Lower lobe of right lung (tissue), 2 donors: Measurements from ENCODE around the gene DBP. TPM values are rescaled to one million over a fixed set of nuclear protein-coding genes. Genes with fewer than 3 reads are reported as not detected.

ENCODE experiments used
- ATAC-seq, 2 donors: fragments of 200-7000 bp; cut with Tn5 transposase; one replicate each; pipeline ENCODE4 v1.9.1; 2020 to 2022; ENCODE audit warnings: mild to moderate bottlenecking in 2 of 2, moderate library complexity in 2 of 2
- DNase-seq: peaks from one replicate; pipeline ENCODE4 v3.0.0-alpha.2; 2020
- H3K27ac ChIP-seq: fragments of 200-600 bp; one replicate; pipeline ENCODE4 v1.8.0; 2022
- H3K27me3 ChIP-seq: fragments of 200-600 bp; one replicate; pipeline ENCODE4 v1.8.0; 2022; ENCODE audit warnings: low read depth
- H3K36me3 ChIP-seq: fragments of 200-600 bp; one replicate; pipeline ENCODE4 v1.8.0; 2022; ENCODE audit warnings: mild to moderate bottlenecking
- H3K4me1 ChIP-seq: fragments of 200-600 bp; one replicate; pipeline ENCODE4 v1.8.0; 2022
- H3K4me3 ChIP-seq: fragments of 200-600 bp; one replicate; pipeline ENCODE4 v1.8.0; 2022; ENCODE audit warnings: mild to moderate bottlenecking
- H3K9me3 ChIP-seq: fragments of 200-600 bp; one replicate; pipeline ENCODE4 v1.8.0; 2022
- intact Hi-C: fragments of 100-400 bp; cut with DNase I; formaldehyde crosslinking; loops from one replicate; pipeline ENCODE4 v1.11.0; 2022
- total RNA-seq: library from RNA; stranded (reverse); fragmentation: NEBNext Ultra II Directional; extraction: Animal tissue kit (Norgen Biotek cat#: 25700); gene quantifications from one replicate; pipeline ENCODE4 v1.2.1, GENCODE V29; 2021
- TF ChIP-seq, protein P1 (sequence below): fragments of 200-600 bp; IDR thresholded peaks from one replicate; pipeline ENCODE4 v1.8.0; 2022; ENCODE audit warnings: antibody characterized with exemption, mild to moderate bottlenecking
- donor health status: DM: no; HTN: yes; CAD: no; lungs with severe emphysema.

DBP gene
- total RNA-seq, 1 donor from 2014 or later, result 17.7 TPM

- Histone ChIP-seq H3K36me3 (no peaks in the 10 kb centered on the region), H3K9me3 (no peaks in the 10 kb centered on the region), H3K4me3 (no peak overlapping the region), H3K4me1 (peaks cover 3% of the 10 kb centered on the region), H3K27ac (no peak overlapping the region), H3K27me3 (no peaks in the 10 kb centered on the region)
- TF ChIP-seq, protein P1, sequence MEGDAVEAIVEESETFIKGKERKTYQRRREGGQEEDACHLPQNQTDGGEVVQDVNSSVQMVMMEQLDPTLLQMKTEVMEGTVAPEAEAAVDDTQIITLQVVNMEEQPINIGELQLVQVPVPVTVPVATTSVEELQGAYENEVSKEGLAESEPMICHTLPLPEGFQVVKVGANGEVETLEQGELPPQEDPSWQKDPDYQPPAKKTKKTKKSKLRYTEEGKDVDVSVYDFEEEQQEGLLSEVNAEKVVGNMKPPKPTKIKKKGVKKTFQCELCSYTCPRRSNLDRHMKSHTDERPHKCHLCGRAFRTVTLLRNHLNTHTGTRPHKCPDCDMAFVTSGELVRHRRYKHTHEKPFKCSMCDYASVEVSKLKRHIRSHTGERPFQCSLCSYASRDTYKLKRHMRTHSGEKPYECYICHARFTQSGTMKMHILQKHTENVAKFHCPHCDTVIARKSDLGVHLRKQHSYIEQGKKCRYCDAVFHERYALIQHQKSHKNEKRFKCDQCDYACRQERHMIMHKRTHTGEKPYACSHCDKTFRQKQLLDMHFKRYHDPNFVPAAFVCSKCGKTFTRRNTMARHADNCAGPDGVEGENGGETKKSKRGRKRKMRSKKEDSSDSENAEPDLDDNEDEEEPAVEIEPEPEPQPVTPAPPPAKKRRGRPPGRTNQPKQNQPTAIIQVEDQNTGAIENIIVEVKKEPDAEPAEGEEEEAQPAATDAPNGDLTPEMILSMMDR, result no peak
- DNase-seq, result no peak
- intact Hi-C loops, result no loop called here
- ATAC-seq, result no peak
Observed at GRCh38 chr19:48669903-48670668, 32.9 kb upstream of the DBP start.

DNA sequence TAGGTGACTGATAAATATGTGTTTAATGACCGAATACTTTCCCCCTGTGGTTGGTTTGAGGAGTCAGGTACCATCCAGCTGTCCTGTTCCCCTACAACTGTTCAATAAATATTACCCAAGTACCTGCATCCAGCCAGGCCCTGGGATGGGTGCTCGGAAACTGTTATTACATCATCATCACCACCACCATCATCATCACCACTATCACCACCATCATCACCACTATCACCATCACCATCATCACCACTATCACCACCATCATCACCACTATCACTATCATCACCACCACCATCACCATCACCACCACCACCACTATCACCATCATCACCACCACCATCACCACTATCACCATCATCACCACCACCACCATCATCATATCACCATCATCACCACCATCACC is 31.6 kb upstream of the DBP start:
- TF ChIP-seq, protein P1, result no peak
- no peaks in the 10 kb centered on the region for H3K9me3 ChIP-seq
- intact Hi-C loops, result no loop called here
- H3K4me1 ChIP-seq, result no peaks in the 10 kb centered on the region
- H3K36me3 ChIP-seq, result no peaks in the 10 kb centered on the region
- H3K27ac ChIP-seq, result no peak overlapping the region
- no peak overlapping the region for H3K4me3 ChIP-seq
- H3K27me3 ChIP-seq, result no peaks in the 10 kb centered on the region
- no peak for DNase-seq
- ATAC-seq, result no peak

GRCh38 chr19:48668332-48668731 is 31.2 kb upstream of the DBP start:
- ATAC-seq, result no peak
- Histone ChIP-seq H3K36me3 (no peaks in the 10 kb centered on the region), H3K27ac (no peak overlapping the region), H3K9me3 (no peaks in the 10 kb centered on the region), H3K4me1 (no peaks in the 10 kb centered on the region), H3K27me3 (no peaks in the 10 kb centered on the region), H3K4me3 (no peak overlapping the region)
- DNase-seq, result no peak
- intact Hi-C loops, result no loop called here
- TF ChIP-seq, protein P1, result no peak

DNA sequence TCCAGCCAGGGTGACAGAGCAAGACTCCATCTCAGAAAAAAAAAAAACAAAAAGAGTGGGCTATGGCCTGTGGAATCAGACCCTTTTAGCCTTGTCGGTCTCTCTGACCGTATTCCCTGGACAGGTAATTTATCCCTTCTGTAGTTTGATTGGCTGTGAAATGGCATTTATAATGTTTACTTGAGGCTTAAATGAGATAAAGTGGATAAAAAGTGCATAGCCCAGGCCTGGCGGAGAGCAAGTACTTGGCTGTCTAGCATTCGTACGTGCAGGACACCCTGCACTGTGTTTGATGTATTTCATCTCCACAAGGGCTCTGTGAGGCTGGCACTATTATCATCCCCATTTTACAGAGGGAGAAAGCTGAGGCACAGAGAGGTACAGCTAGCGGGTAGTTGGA is 28.6 kb upstream of the DBP start:
- Histone ChIP-seq H3K9me3 (no peaks in the 10 kb centered on the region), H3K27me3 (no peaks in the 10 kb centered on the region), H3K4me3 (no peak overlapping the region), H3K27ac (no peak overlapping the region), H3K4me1 (peaks cover 6% of the 10 kb centered on the region), H3K36me3 (no peaks in the 10 kb centered on the region)
- DNase-seq (no peak), ATAC-seq (no peak)
- intact Hi-C loops, result no loop called here
- TF ChIP-seq, protein P1, result no peak

GRCh38 chr19:48664476-48664875 is 27.3 kb upstream of the DBP start:
- Histone ChIP-seq H3K36me3 (no peaks in the 10 kb centered on the region), H3K27ac (no peak overlapping the region), H3K4me1 (peaks cover 13% of the 10 kb centered on the region), H3K27me3 (no peaks in the 10 kb centered on the region), H3K4me3 (no peak overlapping the region), H3K9me3 (no peaks in the 10 kb centered on the region)
- TF ChIP-seq, protein P1, result no peak
- ATAC-seq (no peak), DNase-seq (no peak)
- intact Hi-C loops, result no loop called here
